Measurements from ENCODE around the gene EPC1. TPM values are rescaled to one million over a fixed set of nuclear protein-coding genes. Genes with fewer than 3 reads are reported as not detected.
A peak's percentile ranks its signal among the peaks of the same experiment; 100 is the strongest.

EPC1 gene
- total and polyA plus RNA-seq, 9 of the 15 experiments (the other 6 are each of a cell fraction or from before 2014, with no cell fraction given) = 7.0 to 43.6 (median 16.1) TPM

GRCh38 chr10:32246685-32247084, 100.3 kb downstream of the EPC1 start:
- Histone ChIP-seq H2AFZ (ENCODE audit: low read depth, low read length) (no peak overlapping the region), H3K9me3 (replicated peaks; ENCODE audit: control insufficient read depth, insufficient read depth, low read depth, low read length) (no peaks in the 10 kb centered on the region), H3K4me2 (ENCODE audit: insufficient read depth, low read length) (no peak overlapping the region), H3K79me2 (ENCODE audit: control insufficient read depth, insufficient read depth, low read length) (no peaks in the 10 kb centered on the region), H3K27me3 (ENCODE audit: control insufficient read depth in 2 of 2, insufficient read depth in 2 of 2, low read length in 2 of 2) (peaks cover 6 to 12% of the 10 kb centered on the region in 2 experiments; a peak in 4 of 5 replicates), H3K4me1 (replicated peaks in 1 of 2; ENCODE audit: control insufficient read depth in 2 of 2, insufficient read depth in 2 of 2, low read length in 2 of 2) (no peaks in the 10 kb centered on the region), H3K4me3 (no peak overlapping the region), H3K9ac (ENCODE audit: insufficient read depth in 1 of 2, low read depth in 2 of 2, low read length in 2 of 2) (no peak overlapping the region), H3K27ac (ENCODE audit: extremely low read depth, low read depth, low read length) (no peak overlapping the region), H4K20me1 (replicated peaks; ENCODE audit: control insufficient read depth, insufficient read depth, low read length) (peaks cover 6% of the 10 kb centered on the region; the same call in 1 of the 2 replicates), H3K36me3 (ENCODE audit: control insufficient read depth, insufficient read depth, low read length) (no peaks in the 10 kb centered on the region), H3K9me1 (ENCODE audit: control insufficient read depth, insufficient read depth, low read length) (no peaks in the 10 kb centered on the region)
- in situ Hi-C loops (cut with MboI) (no loop called here), intact Hi-C loops (cut with micrococcal nuclease) (no loop called here)
- DNase-seq (ENCODE audit: extremely low read depth in 1 of 4, low spot score in 3 of 4) (no peak), ATAC-seq (no peak), FAIRE-seq (no peak)
- 51% methylated on average over 3 of the region's 3 CpGs for WGBS (ENCODE audit: insufficient coverage, low coverage, missing lambda C conversion rate)
- no TSS peak for BruUV-seq (replicated peaks)
- ChIA-PET CTCF (ENCODE audit: low intra/inter-chr PET ratio) (no interaction called here), POLR2A (interaction anchor here (0.6 kb wide), 2 partner anchors 32 to 33 kb away, joined by 3 read pairs; no protein-coding TSS in a partner anchor)
- TF ChIP-seq SIRT6 (IDR thresholded peaks at IDR 0.05; ENCODE audit: low read depth, low read length) (no peak), ELF2 (CRISPR knock-in tag; IDR thresholded peaks at IDR 0.05) (no peak), ZNF395 (CRISPR knock-in tag; IDR thresholded peaks at IDR 0.05) (no peak), MEF2A (IDR thresholded peaks at IDR 0.05; ENCODE audit: control insufficient read depth, low read depth, low read length) (no peak), HMGXB4 (CRISPR knock-in tag; IDR thresholded peaks at IDR 0.05) (no peak), ZNF316 (IDR thresholded peaks at IDR 0.05) (peak; percentile 32), KDM4B (IDR thresholded peaks at IDR 0.05; ENCODE audit: borderline replicate concordance in 2 of 2, low read depth in 1 of 2) (no peak)
- TF ChIP-seq, protein P1, sequence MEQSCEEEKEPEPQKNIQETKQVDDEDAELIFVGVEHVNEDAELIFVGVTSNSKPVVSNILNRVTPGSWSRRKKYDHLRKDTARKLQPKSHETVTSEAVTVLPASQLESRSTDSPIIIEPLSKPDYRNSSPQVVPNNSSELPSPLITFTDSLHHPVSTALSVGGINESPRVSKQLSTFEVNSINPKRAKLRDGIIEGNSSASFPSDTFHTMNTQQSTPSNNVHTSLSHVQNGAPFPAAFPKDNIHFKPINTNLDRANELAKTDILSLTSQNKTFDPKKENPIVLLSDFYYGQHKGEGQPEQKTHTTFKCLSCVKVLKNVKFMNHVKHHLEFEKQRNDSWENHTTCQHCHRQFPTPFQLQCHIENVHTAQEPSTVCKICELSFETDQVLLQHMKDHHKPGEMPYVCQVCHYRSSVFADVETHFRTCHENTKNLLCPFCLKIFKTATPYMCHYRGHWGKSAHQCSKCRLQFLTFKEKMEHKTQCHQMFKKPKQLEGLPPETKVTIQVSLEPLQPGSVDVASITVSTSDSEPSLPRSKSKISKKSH (CRISPR knock-in tag; IDR thresholded peaks at IDR 0.05) = no peak

All from K562 (cell line).